Measurements from ENCODE around the gene ARNT2. TPM values are rescaled to one million over a fixed set of nuclear protein-coding genes. Genes with fewer than 3 reads are reported as not detected.

Gene ARNT2
- total and polyA plus RNA-seq, 2 of the 13 experiments (the other 11 are each of a cell fraction or from before 2014, with no cell fraction given), result 0.69 to 1.7 TPM

DNA sequence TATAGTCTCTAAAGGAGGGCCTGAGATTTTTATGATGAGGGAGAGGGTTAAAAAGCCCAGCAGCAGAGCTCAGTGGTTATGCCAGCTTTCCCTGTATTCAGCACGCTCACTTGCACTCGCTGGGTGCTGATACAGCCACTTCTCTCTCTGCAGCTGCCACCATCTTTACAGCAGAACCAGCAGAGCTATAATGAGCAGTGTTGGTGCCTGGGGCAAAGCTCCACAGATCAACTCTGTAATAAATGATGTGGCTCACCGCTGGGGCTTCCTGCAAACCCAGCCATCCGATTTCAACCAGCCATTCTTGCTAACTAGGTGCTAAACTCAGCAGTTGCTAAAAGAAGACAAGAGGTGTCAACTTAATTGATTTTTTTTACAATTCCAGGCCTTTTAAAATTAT, 48.0 kb downstream of the ARNT2 start:
- Histone ChIP-seq H3K79me2 (ENCODE audit: insufficient read depth, low read length) (no peaks in the 10 kb centered on the region), H3K27ac (ENCODE audit: extremely low read length, insufficient read depth, low read length) (no peak overlapping the region), H2AFZ (ENCODE audit: low read length) (no peak overlapping the region), H3K9me3 (ENCODE audit: low read length) (no peaks in the 10 kb centered on the region), H3K4me1 (ENCODE audit: insufficient read depth, low read length) (peaks cover 20% of the 10 kb centered on the region), H4K20me1 (ENCODE audit: insufficient read depth, low read length) (no peaks in the 10 kb centered on the region), H3K4me2 (ENCODE audit: low read depth, low read length) (no peak overlapping the region), H3K36me3 (replicated peaks in 1 of 2; ENCODE audit: control insufficient read depth in 1 of 2, insufficient read depth in 2 of 2, low read length in 2 of 2) (no peaks in the 10 kb centered on the region), H3K4me3 (replicated peaks in 1 of 3; ENCODE audit: insufficient read depth in 1 of 3, low read depth in 2 of 3, low read length in 3 of 3) (no peak overlapping the region), H3K27me3 (ENCODE audit: control insufficient read depth in 1 of 2, insufficient read depth in 2 of 2, low read length in 2 of 2) (no peaks in the 10 kb centered on the region), H3K9ac (ENCODE audit: insufficient read depth, low read depth, low read length) (no peak overlapping the region)
- ChIA-PET CTCF (ENCODE audit: low intra/inter-chr PET ratio, low total read pairs) (no interaction called here), POLR2A (no interaction called here)
- FAIRE-seq (no peak), DNase-seq (ENCODE audit: low spot score) (no peak), ATAC-seq (no peak)
- in situ Hi-C loops (cut with HindIII; ENCODE audit: extremely low pct_ligation_motif_present, low pct_unique_long_range_greater_than_20kb), result loop anchor here (25.0 kb wide), 1 partner anchor 510 kb away; no protein-coding TSS in a partner anchor
- no peak for TF ChIP-seq GABPB1 (CRISPR knock-in tag; IDR thresholded peaks at IDR 0.05)
- TF ChIP-seq SIN3B (IDR thresholded peaks at IDR 0.05; ENCODE audit: low read length), result no peak
- TF ChIP-seq PITX1 (CRISPR knock-in tag; IDR thresholded peaks at IDR 0.05), result no peak
- TF ChIP-seq, protein P1, sequence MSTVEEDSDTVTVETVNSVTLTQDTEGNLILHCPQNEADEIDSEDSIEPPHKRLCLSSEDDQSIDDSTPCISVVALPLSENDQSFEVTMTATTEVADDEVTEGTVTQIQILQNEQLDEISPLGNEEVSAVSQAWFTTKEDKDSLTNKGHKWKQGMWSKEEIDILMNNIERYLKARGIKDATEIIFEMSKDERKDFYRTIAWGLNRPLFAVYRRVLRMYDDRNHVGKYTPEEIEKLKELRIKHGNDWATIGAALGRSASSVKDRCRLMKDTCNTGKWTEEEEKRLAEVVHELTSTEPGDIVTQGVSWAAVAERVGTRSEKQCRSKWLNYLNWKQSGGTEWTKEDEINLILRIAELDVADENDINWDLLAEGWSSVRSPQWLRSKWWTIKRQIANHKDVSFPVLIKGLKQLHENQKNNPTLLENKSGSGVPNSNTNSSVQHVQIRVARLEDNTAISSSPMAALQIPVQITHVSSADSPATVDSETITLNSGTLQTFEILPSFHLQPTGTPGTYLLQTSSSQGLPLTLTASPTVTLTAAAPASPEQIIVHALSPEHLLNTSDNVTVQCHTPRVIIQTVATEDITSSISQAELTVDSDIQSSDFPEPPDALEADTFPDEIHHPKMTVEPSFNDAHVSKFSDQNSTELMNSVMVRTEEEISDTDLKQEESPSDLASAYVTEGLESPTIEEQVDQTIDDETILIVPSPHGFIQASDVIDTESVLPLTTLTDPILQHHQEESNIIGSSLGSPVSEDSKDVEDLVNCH (CRISPR knock-in tag; IDR thresholded peaks at IDR 0.05), result no peak
- TF ChIP-seq CREM (IDR thresholded peaks at IDR 0.05), result no peak
- no peak for TF ChIP-seq CREM (CRISPR knock-in tag; IDR thresholded peaks at IDR 0.05)
- TF ChIP-seq HCFC1 (IDR thresholded peaks at IDR 0.05; ENCODE audit: low read depth, low read length), result no peak
- no peak for TF ChIP-seq ZNF883 (CRISPR knock-in tag; IDR thresholded peaks at IDR 0.05; ENCODE audit: not compliant biosample characterization)
- TF ChIP-seq, protein P2, sequence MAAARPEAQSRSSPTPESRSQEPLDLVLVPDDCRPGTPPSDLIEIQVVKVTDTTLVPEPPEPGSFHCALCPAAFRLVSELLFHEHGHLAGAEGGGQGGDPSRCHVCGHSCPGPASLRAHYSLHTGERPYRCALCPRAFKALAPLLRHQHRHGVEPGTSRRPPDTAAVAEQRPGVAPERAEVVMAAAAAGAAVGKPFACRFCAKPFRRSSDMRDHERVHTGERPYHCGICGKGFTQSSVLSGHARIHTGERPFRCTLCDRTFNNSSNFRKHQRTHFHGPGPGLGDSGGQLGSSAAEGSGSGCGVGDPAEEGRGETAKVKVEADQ (CRISPR knock-in tag; IDR thresholded peaks at IDR 0.05; ENCODE audit: borderline replicate concordance), result no peak
- no peak for TF ChIP-seq ZNF567 (CRISPR knock-in tag; IDR thresholded peaks at IDR 0.05; ENCODE audit: borderline replicate concordance)
- BruUV-seq (replicated peaks), result no TSS peak
- intact Hi-C loops (cut with micrococcal nuclease; ENCODE audit: unreplicated experiment), result no loop called here
- 67% methylated on average over 4 of the region's 4 CpGs for WGBS (ENCODE audit: low lambda C conversion rate)

Data from HepG2 (cell line).